B cell (primary cell): Measurements from ENCODE around the gene ISOC2.

Experiments used
- EZH2 ChIP-seq: IDR thresholded peaks from 2 replicates; pipeline ENCODE4 v1.6.1; 2012; ENCODE audit warnings: borderline replicate concordance, low read depth, mild to moderate bottlenecking, moderate library complexity, low read length; ENCODE audit not compliant: insufficient read depth, poor library complexity, severe bottlenecking
- TF ChIP-seq, protein P1 (sequence below): fragments of 200-600 bp; IDR thresholded peaks from one replicate; pipeline ENCODE4 v1.8.0; 2022; ENCODE audit warnings: antibody characterized with exemption, mild to moderate bottlenecking

DNA sequence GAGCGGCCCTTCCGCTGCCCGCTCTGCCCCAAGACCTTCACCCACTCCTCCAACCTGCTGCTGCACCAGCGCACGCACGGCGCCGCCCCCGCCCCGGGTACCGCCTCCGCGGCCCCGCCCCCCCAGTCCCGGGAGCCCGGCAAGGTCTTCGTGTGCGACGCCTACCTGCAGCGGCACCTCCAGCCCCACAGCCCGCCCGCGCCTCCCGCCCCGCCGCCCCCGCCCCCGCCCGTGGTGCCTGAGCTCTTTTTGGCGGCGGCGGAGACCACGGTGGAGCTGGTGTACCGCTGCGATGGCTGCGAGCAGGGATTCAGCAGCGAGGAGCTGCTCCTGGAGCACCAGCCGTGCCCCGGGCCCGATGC, 20.3 kb upstream of the ISOC2 start:
- TF ChIP-seq, protein P1, sequence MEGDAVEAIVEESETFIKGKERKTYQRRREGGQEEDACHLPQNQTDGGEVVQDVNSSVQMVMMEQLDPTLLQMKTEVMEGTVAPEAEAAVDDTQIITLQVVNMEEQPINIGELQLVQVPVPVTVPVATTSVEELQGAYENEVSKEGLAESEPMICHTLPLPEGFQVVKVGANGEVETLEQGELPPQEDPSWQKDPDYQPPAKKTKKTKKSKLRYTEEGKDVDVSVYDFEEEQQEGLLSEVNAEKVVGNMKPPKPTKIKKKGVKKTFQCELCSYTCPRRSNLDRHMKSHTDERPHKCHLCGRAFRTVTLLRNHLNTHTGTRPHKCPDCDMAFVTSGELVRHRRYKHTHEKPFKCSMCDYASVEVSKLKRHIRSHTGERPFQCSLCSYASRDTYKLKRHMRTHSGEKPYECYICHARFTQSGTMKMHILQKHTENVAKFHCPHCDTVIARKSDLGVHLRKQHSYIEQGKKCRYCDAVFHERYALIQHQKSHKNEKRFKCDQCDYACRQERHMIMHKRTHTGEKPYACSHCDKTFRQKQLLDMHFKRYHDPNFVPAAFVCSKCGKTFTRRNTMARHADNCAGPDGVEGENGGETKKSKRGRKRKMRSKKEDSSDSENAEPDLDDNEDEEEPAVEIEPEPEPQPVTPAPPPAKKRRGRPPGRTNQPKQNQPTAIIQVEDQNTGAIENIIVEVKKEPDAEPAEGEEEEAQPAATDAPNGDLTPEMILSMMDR: no peak
- no peak for TF ChIP-seq EZH2
